ENCODE results near the gene VASN.

DNA sequence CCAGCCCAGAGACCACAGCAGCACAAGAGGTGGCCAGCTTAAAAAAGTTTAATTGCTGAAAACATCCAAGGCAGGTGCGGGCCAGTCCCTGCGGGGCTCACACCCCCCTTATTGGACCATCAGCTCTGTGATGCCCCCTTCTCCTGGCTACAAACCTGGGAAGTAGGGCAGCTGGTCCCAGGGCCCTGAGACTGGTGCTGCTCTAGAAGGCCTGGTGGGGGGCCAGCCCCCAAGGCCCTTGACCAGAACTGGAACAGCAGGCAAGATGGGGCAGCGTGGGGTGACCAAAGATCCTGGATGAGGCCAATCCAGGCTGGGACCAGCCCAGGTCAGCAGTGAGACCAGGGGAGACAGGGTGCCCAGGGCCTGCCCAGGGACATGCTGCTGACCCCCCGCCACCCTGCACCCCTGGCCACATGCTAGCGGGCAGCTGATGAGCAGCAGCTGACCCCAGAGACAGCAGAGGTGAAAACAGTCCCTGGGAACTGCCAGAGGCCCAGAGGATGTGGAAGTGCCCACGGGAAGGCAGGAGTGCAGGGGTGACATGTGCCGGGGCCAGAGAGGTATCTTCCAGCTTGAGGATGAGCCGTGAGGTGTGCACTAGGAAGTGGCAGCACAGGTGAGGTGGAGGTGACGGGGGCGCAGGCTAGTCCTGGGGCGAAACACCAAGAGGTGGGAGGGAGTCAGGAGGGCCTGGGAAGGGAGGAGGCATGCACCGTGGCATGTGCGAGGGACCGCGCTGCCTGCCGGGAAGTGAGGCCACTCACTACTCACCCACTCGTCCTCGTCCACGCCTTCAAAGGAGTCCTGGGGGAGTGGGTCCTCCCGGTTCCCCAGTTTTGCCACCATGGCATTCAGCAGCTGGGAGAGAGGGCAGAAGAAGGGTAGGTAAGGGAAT lies 16.9 kb upstream of the VASN start:
- TF ChIP-seq TCF12 (IDR thresholded peaks at IDR 0.05; ENCODE audit: low read depth, low read length) (no peak), CHD2 (IDR thresholded peaks at IDR 0.05; ENCODE audit: borderline replicate concordance, low read depth, low read length) (no peak), RUNX3 (IDR thresholded peaks at IDR 0.05; ENCODE audit: low read length) (no peak), BRCA1 (IDR thresholded peaks at IDR 0.05; ENCODE audit: low read depth, low read length) (no peak), HCFC1 (IDR thresholded peaks at IDR 0.05; ENCODE audit: low read length) (no peak), RFX5 (IDR thresholded peaks at IDR 0.05; ENCODE audit: low read depth, low read length) (no peak), BACH1 (IDR thresholded peaks at IDR 0.05; ENCODE audit: borderline replicate concordance) (no peak), POLR2A (IDR thresholded peaks at IDR 0.05; ENCODE audit: low read depth, low read length) (no peak; the same call in 1 of the 2 replicates), STAT1 (conservative IDR thresholded peaks at IDR 0.05) (no peak)
- TF ChIP-seq, protein P1, sequence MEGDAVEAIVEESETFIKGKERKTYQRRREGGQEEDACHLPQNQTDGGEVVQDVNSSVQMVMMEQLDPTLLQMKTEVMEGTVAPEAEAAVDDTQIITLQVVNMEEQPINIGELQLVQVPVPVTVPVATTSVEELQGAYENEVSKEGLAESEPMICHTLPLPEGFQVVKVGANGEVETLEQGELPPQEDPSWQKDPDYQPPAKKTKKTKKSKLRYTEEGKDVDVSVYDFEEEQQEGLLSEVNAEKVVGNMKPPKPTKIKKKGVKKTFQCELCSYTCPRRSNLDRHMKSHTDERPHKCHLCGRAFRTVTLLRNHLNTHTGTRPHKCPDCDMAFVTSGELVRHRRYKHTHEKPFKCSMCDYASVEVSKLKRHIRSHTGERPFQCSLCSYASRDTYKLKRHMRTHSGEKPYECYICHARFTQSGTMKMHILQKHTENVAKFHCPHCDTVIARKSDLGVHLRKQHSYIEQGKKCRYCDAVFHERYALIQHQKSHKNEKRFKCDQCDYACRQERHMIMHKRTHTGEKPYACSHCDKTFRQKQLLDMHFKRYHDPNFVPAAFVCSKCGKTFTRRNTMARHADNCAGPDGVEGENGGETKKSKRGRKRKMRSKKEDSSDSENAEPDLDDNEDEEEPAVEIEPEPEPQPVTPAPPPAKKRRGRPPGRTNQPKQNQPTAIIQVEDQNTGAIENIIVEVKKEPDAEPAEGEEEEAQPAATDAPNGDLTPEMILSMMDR (IDR thresholded peaks at IDR 0.05 in 2 of 3, conservative IDR thresholded peaks at IDR 0.05 in 1 of 3; ENCODE audit: control insufficient read depth in 2 of 3, extremely low read depth in 1 of 3, insufficient read depth in 1 of 3, low read depth in 3 of 3, low read length in 3 of 3) = no peak

Data from GM12878 (cell line).